ENCODE data around the gene OTUB2.

Gene OTUB2

GRCh38 chr14:94089479-94089878 lies 63.3 kb downstream of the OTUB2 start:
- ATAC-seq, result no peak
- TF ChIP-seq TCF4 (CRISPR knock-in tag; IDR thresholded peaks at IDR 0.05; ENCODE audit: borderline replicate concordance), result no peak
- TF ChIP-seq BACH2 (CRISPR knock-in tag; IDR thresholded peaks at IDR 0.05; ENCODE audit: borderline replicate concordance), result no peak

GRCh38 chr14:94093418-94093817 lies 67.3 kb downstream of the OTUB2 start:
- no peak for TF ChIP-seq ESRRG (CRISPR knock-in tag; IDR thresholded peaks at IDR 0.05)
- no peak for TF ChIP-seq ARNTL (CRISPR knock-in tag; IDR thresholded peaks at IDR 0.05; ENCODE audit: borderline replicate concordance, low read depth)
- TF ChIP-seq CSRNP3 (CRISPR knock-in tag; IDR thresholded peaks at IDR 0.05), result no peak
- no peak for TF ChIP-seq RARB (CRISPR knock-in tag; IDR thresholded peaks at IDR 0.05)
- TF ChIP-seq ZNF70 (CRISPR knock-in tag; IDR thresholded peaks at IDR 0.05), result no peak
- no peak for TF ChIP-seq TSHZ2 (CRISPR knock-in tag; IDR thresholded peaks at IDR 0.05)
- ATAC-seq, result no peak

- TF ChIP-seq CSDC2 (CRISPR knock-in tag; IDR thresholded peaks at IDR 0.05) (no peak), BACH2 (CRISPR knock-in tag; IDR thresholded peaks at IDR 0.05; ENCODE audit: borderline replicate concordance) (no peak), ESRRG (CRISPR knock-in tag; IDR thresholded peaks at IDR 0.05) (no peak), ZFP3 (CRISPR knock-in tag; IDR thresholded peaks at IDR 0.05) (no peak), ZNF565 (CRISPR knock-in tag; conservative IDR thresholded peaks at IDR 0.05; ENCODE audit: low read depth) (no peak), PATZ1 (CRISPR knock-in tag; IDR thresholded peaks at IDR 0.05; ENCODE audit: borderline replicate concordance) (no peak), ZFP30 (CRISPR knock-in tag; IDR thresholded peaks at IDR 0.05) (no peak), TOX (CRISPR knock-in tag; IDR thresholded peaks at IDR 0.05; ENCODE audit: borderline replicate concordance) (no peak), POU6F1 (CRISPR knock-in tag; IDR thresholded peaks at IDR 0.05; ENCODE audit: borderline replicate concordance, low read depth) (no peak), RARB (CRISPR knock-in tag; IDR thresholded peaks at IDR 0.05) (no peak)
- no peak for ATAC-seq
Measured at GRCh38 chr14:94097091-94097490, 71.0 kb downstream of the OTUB2 start.
